ENCODE results near the gene DNAJC28. TPM values are rescaled to one million over a fixed set of nuclear protein-coding genes. Genes with fewer than 3 reads are reported as not detected.

DNAJC28 gene
- total RNA-seq, 2 donors from 2014 or later: 2.3 to 4.4 TPM

DNA sequence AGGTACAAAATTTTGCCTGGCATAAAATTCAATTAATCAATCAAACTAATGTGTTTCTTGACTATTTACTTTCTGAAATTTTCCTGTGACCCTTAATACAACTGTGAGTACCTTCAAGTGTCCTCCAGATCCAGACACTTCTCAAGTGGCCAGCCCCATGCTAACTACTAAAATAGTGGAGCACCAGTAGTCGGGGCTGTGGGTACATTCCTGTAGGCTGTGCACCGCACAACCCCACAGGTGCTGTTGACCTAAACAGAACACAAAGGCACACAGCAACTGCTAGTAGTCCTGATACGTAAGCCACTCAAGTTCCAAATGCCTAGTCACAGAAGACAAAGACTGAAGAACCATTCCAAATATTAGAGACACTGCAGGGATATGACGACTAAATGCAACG is 48.3 kb downstream of the DNAJC28 start:
- intact Hi-C loops (cut with DNase I): no loop called here
- TF ChIP-seq POLR2AphosphoS5 (IDR thresholded peaks at IDR 0.05) (no peak), POLR2A (IDR thresholded peaks at IDR 0.05) (no peak)
- TF ChIP-seq, protein P1, sequence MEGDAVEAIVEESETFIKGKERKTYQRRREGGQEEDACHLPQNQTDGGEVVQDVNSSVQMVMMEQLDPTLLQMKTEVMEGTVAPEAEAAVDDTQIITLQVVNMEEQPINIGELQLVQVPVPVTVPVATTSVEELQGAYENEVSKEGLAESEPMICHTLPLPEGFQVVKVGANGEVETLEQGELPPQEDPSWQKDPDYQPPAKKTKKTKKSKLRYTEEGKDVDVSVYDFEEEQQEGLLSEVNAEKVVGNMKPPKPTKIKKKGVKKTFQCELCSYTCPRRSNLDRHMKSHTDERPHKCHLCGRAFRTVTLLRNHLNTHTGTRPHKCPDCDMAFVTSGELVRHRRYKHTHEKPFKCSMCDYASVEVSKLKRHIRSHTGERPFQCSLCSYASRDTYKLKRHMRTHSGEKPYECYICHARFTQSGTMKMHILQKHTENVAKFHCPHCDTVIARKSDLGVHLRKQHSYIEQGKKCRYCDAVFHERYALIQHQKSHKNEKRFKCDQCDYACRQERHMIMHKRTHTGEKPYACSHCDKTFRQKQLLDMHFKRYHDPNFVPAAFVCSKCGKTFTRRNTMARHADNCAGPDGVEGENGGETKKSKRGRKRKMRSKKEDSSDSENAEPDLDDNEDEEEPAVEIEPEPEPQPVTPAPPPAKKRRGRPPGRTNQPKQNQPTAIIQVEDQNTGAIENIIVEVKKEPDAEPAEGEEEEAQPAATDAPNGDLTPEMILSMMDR (IDR thresholded peaks at IDR 0.05): no peak
- Histone ChIP-seq H3K36me3 (peaks cover 0 to 5% of the 10 kb centered on the region in 2 donors), H3K9me3 (no peaks in the 10 kb centered on the region), H3K27me3 (replicated peaks; ENCODE audit: insufficient read depth) (no peaks in the 10 kb centered on the region), H3K4me3 (no peak overlapping the region), H3K27ac (no peak overlapping the region), H3K4me1 (replicated peaks) (no peaks in the 10 kb centered on the region)
- no peak for DNase-seq (ENCODE audit: low spot score)
- 85% methylated on average over 5 of the region's 5 CpGs for WGBS

DNA sequence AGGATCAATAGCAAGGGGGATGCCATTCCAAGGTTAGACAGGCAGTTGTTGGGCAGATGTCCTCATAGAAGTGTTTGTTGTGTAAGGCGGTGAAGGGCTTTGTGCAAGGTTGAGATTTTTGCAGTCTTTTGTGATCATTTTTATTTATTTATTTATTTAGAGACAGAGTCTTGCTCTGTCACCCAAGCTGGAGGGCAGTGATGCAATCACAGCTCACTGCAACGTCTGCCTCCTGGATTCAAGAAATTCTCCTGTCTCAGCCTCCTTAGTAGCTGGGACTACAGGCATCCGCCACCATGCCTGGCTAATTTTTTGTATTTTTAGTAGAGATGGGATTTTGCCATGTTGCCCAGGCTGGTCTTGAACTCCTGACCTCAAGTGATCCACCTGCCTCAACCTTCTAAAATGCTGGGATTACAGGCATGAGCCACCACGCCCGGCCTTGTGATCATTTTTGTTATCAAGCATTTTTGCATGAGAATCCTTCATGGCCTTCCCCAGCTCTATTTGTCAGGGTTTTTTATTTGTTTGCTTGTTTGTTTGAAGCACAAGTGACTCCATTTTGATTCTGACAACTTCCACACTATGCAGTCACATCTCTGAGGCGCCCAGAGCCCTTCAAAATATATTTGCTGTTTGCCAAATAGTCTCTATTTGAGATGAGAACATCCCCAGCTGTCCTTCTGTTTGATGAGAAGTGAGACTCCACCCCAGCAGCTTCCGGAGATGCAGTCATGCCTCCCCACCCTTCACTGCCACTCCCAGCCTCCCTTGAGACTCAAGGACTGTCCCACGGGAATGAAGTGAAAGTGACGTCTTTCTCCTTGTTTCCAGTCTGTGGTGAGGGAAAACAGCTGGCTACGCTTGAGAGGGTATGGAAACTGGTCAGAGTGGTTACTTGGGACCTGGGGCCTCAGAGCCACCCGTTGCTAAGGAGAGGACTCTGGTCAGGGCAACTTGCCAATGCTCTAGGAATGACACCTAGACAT is 49.7 kb downstream of the DNAJC28 start:
- no peak for DNase-seq (ENCODE audit: low spot score)
- Histone ChIP-seq H3K36me3 (peaks cover 0 to 5% of the 10 kb centered on the region in 2 donors), H3K27ac (no peak overlapping the region), H3K4me1 (replicated peaks) (no peaks in the 10 kb centered on the region), H3K9me3 (no peaks in the 10 kb centered on the region), H3K4me3 (no peak overlapping the region), H3K27me3 (replicated peaks; ENCODE audit: insufficient read depth) (no peaks in the 10 kb centered on the region)
- TF ChIP-seq, protein P1 (IDR thresholded peaks at IDR 0.05): no peak
- no peak for TF ChIP-seq POLR2AphosphoS5 (IDR thresholded peaks at IDR 0.05)
- TF ChIP-seq POLR2A (IDR thresholded peaks at IDR 0.05): no peak
- intact Hi-C loops (cut with DNase I): no loop called here
- 64% methylated on average over 11 of the region's 11 CpGs for WGBS

Other genes with a start within 250 kb of the DNAJC28 start
- gene IL10RB, start 225.3 kb downstream of the DNAJC28 start, total RNA-seq: 10 to 100 TPM; 29.3 to 30.8 TPM
- gene IFNAR1, start 166.7 kb downstream of the DNAJC28 start, total RNA-seq: 10 to 100 TPM; 29.8 to 34.4 TPM
- gene IFNGR2, start 88.3 kb downstream of the DNAJC28 start, total RNA-seq: 100 to 1,000 TPM in 1 of 2 donors, 10 to 100 TPM in 1; 88.1 to 122 TPM
- 10 to 100 TPM; 65.9 to 67.4 TPM for gene TMEM50B, start 11.7 kb downstream of the DNAJC28 start, total RNA-seq
- gene GART, start 50.4 kb upstream of the DNAJC28 start, total RNA-seq: 10 to 100 TPM; 55.9 to 65.3 TPM
- 100 to 1,000 TPM; 213 to 222 TPM for gene SON, start 51.3 kb upstream of the DNAJC28 start, total RNA-seq
- 10 to 100 TPM; 11.6 to 16.8 TPM for gene DONSON, start 97.0 kb upstream of the DNAJC28 start, total RNA-seq
- gene CRYZL1, start 150.0 kb upstream of the DNAJC28 start, total RNA-seq: 10 to 100 TPM; 22.3 to 28.9 TPM
- 10 to 100 TPM; 14.8 to 44.9 TPM for gene ITSN1, start 150.8 kb upstream of the DNAJC28 start, total RNA-seq

Data from prostate gland (tissue), 2 donors.